Measurements from ENCODE around the gene DHRS7. TPM values are rescaled to one million over a fixed set of nuclear protein-coding genes. Genes with fewer than 3 reads are reported as not detected.
A peak's percentile ranks its signal among the peaks of the same experiment; 100 is the strongest.
"Not testable (repeated sequence)": the region's sequence is repeated elsewhere in the genome, so short reads cannot be mapped to it uniquely, and the experiment has no call there.

Gene DHRS7
- total RNA-seq, 1 donor from 2014 or later = 41.7 TPM

GRCh38 chr14:60102389-60102788 lies 62.8 kb downstream of the DHRS7 start:
- TF ChIP-seq CTCF (conservative IDR thresholded peaks at IDR 0.05) = no peak
- Mint-ChIP-seq H3K36me3 (ENCODE audit: low read depth) (peaks cover 25% of the 10 kb centered on the region), H3K4me3 (no peak overlapping the region), H3K4me1 (peaks cover 16% of the 10 kb centered on the region), H3K9me3 (no peaks in the 10 kb centered on the region), H3K27ac (ENCODE audit: unreplicated experiment) (no peak overlapping the region), H3K27me3 (ENCODE audit: low read depth) (no peaks in the 10 kb centered on the region)
- DNase-seq (ENCODE audit: low read depth, low spot score) = no peak

GRCh38 chr14:60101786-60102185 lies 63.4 kb downstream of the DHRS7 start:
- no peak overlapping the region for H3K4me3 Mint-ChIP-seq
- no peak for TF ChIP-seq CTCF (conservative IDR thresholded peaks at IDR 0.05)
- H3K9me3 Mint-ChIP-seq = no peaks in the 10 kb centered on the region
- H3K27ac Mint-ChIP-seq (ENCODE audit: unreplicated experiment) = no peak overlapping the region
- H3K27me3 Mint-ChIP-seq (ENCODE audit: low read depth) = no peaks in the 10 kb centered on the region
- peaks cover 28% of the 10 kb centered on the region for H3K36me3 Mint-ChIP-seq (ENCODE audit: low read depth)
- DNase-seq (ENCODE audit: low read depth, low spot score) = no peak
- H3K4me1 Mint-ChIP-seq = peaks cover 16% of the 10 kb centered on the region

GRCh38 chr14:60099855-60100254 lies 65.3 kb downstream of the DHRS7 start:
- peaks cover 28% of the 10 kb centered on the region for H3K36me3 Mint-ChIP-seq (ENCODE audit: low read depth)
- not testable (repeated sequence) for H3K27me3 Mint-ChIP-seq (ENCODE audit: low read depth); H3K9me3 Mint-ChIP-seq; H3K4me3 Mint-ChIP-seq; H3K27ac Mint-ChIP-seq (ENCODE audit: unreplicated experiment); DNase-seq (ENCODE audit: low read depth, low spot score)
- H3K4me1 Mint-ChIP-seq = peaks cover 22% of the 10 kb centered on the region

GRCh38 chr14:60097974-60098373 lies 67.2 kb downstream of the DHRS7 start:
- no peak for TF ChIP-seq CTCF (conservative IDR thresholded peaks at IDR 0.05)
- H3K27me3 Mint-ChIP-seq (ENCODE audit: low read depth) = no peaks in the 10 kb centered on the region
- peaks cover 40% of the 10 kb centered on the region for H3K4me1 Mint-ChIP-seq
- H3K27ac Mint-ChIP-seq (ENCODE audit: unreplicated experiment) = no peak overlapping the region
- peaks cover 21% of the 10 kb centered on the region for H3K36me3 Mint-ChIP-seq (ENCODE audit: low read depth)
- H3K4me3 Mint-ChIP-seq = peak overlapping the region; percentile 6
- no peaks in the 10 kb centered on the region for H3K9me3 Mint-ChIP-seq
- no peak for DNase-seq (ENCODE audit: low read depth, low spot score)

GRCh38 chr14:60095781-60096450 lies 69.3 kb downstream of the DHRS7 start:
- no peaks in the 10 kb centered on the region for H3K9me3 Mint-ChIP-seq
- H3K4me1 Mint-ChIP-seq = peaks cover 46% of the 10 kb centered on the region
- H3K27ac Mint-ChIP-seq (ENCODE audit: unreplicated experiment) = no peak overlapping the region
- H3K4me3 Mint-ChIP-seq = peak overlapping the region; percentile 66
- no peak for TF ChIP-seq CTCF (conservative IDR thresholded peaks at IDR 0.05)
- DNase-seq (ENCODE audit: low read depth, low spot score) = no peak
- H3K27me3 Mint-ChIP-seq (ENCODE audit: low read depth) = no peaks in the 10 kb centered on the region
- H3K36me3 Mint-ChIP-seq (ENCODE audit: low read depth) = peaks cover 15% of the 10 kb centered on the region

GRCh38 chr14:60095231-60095630 lies 70.0 kb downstream of the DHRS7 start:
- H3K4me1 Mint-ChIP-seq = peaks cover 51% of the 10 kb centered on the region
- no peaks in the 10 kb centered on the region for H3K27me3 Mint-ChIP-seq (ENCODE audit: low read depth)
- H3K9me3 Mint-ChIP-seq = no peaks in the 10 kb centered on the region
- H3K4me3 Mint-ChIP-seq = peak overlapping the region; percentile 66
- TF ChIP-seq CTCF (conservative IDR thresholded peaks at IDR 0.05) = no peak
- H3K27ac Mint-ChIP-seq (ENCODE audit: unreplicated experiment) = no peak overlapping the region
- DNase-seq (ENCODE audit: low read depth, low spot score) = no peak
- H3K36me3 Mint-ChIP-seq (ENCODE audit: low read depth) = peaks cover 10% of the 10 kb centered on the region

Data from neural crest cell (in vitro differentiated cells).